Inferior parietal cortex (tissue), 1 donor: ENCODE measurements around the gene STYXL1.

Experiments used
- DNase-seq: peaks from one replicate; pipeline ENCODE4 v3.0.0-alpha.2; 2016; ENCODE audit errors: extremely low spot score

Gene STYXL1

DNA sequence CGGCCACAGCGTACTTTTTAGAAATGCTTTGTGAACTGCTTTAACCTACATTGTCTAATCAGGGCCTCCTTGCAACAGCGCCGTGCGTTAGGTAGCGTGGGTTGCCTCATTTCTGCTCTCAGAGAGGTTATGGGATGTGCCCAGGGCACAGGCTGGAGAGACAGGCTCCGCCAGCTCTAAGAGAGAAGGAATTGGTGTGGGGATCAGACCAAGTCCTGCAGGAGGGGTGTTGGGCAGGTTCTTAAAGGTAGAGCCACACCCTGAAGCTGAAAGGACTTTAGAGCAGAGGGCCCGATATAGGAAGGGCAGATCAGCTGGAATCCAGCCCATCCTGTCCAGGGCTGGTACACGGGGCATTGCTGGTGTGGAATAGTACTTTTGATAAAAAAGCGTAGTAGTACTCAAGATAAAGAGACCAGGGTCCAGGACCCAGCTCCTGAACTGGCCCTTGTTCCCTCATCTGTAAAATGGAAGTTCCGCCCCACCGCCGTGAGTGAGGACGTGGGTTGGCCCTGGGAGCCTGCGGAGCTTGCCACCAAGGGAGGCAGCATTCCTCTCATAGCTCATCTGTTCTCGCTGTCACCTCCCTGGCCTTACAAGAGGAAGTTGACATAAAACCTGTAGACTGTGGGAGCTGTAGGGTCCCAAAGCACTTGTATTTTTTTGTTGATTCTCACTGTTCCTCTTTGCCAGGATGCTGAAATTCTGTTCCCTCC lies 90.6 kb downstream of the STYXL1 start:
- DNase-seq: no peak

DNA sequence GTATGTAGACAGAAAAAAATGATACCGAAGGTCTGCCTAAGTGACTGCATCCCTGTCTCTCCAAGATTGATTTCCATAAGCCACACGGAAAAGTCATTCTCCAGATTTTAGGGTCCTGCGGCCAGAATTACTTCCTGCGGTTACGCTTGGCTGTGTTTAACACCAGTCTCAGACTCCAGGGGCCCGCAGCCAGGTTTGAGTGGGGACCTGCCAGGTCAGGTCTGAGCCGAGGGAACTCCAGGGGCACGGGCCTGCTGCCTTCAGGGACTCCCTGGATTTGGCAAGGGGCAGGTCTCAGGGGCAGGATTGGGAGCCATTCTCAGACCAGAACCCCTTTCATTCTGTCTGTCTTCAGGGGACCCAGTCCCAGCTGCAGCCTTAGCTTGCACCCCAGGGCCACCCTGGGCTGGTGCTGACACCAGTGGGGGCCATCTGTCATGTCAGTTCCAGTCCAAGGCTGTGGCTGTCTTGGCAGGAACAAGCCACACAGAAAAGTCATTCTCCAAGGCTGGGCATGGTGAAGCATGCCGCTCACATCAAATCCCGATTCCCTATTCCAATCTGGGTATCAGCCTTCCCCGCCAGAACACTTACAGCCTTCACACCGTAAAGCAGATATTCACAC lies 92.4 kb downstream of the STYXL1 start:
- DNase-seq: no peak

DNA sequence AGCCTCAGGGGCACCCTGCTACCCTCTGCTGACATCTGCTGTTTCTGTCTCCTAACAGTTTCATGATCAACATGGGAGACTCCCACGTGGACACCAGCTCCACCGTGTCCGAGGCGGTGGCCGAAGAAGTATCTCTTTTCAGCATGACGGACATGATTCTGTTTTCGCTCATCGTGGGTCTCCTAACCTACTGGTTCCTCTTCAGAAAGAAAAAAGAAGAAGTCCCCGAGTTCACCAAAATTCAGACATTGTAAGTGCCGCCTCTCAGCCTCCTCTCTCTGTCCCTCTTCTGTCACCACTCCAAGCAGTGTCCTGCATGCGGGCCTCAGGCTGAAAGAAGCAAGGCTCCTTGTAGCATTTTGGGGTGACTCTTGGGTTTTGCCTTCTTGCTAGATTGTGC lies 93.9 kb downstream of the STYXL1 start:
- no peak for DNase-seq

DNA sequence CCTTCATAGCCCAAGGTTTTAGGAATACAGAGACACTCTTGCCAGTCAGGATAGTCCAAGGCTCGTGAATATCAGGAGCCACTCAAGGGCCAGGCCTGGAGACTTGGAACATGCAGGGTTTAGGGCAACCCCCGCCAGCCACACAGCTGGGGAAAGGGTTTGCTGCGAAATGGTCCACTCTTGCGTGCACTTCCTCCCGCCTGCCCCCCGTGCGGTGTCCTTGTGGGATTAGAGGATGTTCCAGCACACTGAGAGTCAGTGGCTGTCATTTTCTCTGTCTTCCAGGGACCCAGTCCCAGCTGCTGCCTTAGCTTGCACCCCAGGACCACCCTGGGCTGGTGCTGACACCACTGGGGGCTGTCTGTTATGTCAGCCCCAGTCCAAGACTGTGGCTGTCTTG lies 94.4 kb downstream of the STYXL1 start:
- no peak for DNase-seq

DNA sequence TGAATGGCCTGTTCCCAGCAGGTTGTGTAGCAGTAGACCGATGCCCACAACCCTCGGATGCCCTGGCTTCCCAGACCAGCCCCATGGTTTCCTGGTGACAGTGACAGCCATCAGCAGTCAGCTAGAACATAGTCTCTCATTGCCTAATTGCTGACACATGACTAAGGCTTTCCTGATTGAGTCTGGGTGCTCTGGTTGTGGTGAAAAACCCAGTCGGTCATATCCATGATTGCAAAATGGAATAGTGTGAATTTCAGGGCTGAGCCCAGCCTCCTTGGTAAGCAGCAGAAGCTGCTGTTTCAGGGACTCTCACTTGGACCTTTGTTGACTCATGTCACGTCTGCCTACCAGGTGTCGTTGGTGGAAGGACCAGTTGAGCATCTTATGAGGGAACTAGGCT lies 96.3 kb downstream of the STYXL1 start:
- DNase-seq: no peak

GRCh38 chr7:75950111-75950681 lies 97.6 kb downstream of the STYXL1 start:
- no peak for DNase-seq

DNA sequence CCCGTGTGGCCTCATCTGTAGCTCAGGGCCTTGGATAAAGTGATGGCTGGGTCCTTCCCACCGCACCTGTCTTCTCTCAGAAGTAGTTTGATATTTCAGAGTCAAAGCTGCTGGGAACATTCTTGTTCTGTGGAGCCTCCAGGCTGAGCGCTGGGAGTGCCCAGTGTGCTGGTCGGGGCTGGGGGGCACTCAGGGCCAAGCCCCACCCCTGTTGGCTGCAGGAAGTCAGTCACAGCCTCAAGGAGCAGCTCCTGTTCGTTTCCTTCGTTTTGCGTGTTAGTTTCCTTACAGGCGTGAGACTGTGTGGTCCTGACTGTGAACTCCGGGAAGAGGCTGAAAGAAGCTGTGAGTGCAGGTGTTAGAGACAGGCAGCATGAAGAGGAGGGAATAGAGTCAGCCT lies 99.6 kb downstream of the STYXL1 start:
- DNase-seq: no peak
